ENCODE results near the gene THEM5.

DNA sequence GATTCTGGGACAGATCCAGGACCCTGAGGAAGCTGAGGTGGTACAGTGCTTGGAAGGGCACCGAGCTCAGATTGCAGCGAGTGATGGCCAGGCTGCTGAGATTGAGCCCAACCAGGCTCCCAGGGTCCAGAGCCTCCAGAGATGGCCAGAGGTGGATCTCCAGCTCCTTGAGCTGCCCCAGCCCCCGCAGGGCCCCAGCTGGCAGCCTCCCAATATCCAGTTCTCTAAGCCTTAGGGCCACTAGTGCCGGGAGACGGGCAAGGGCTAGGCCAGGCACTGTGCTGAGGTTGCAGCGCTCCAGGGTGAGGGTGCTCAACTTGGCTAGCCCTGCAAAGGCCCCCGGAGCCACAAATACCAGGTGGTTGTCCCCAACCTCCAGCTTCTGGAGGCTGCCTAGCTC lies 51.7 kb downstream of the THEM5 start:
- no peak for TF ChIP-seq EZH2 (IDR thresholded peaks at IDR 0.05; ENCODE audit: low read length)
- TF ChIP-seq, protein P1, sequence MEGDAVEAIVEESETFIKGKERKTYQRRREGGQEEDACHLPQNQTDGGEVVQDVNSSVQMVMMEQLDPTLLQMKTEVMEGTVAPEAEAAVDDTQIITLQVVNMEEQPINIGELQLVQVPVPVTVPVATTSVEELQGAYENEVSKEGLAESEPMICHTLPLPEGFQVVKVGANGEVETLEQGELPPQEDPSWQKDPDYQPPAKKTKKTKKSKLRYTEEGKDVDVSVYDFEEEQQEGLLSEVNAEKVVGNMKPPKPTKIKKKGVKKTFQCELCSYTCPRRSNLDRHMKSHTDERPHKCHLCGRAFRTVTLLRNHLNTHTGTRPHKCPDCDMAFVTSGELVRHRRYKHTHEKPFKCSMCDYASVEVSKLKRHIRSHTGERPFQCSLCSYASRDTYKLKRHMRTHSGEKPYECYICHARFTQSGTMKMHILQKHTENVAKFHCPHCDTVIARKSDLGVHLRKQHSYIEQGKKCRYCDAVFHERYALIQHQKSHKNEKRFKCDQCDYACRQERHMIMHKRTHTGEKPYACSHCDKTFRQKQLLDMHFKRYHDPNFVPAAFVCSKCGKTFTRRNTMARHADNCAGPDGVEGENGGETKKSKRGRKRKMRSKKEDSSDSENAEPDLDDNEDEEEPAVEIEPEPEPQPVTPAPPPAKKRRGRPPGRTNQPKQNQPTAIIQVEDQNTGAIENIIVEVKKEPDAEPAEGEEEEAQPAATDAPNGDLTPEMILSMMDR (optimal IDR thresholded peaks at IDR 0.05 in 1 of 3, IDR thresholded peaks at IDR 0.05 in 1 of 3, conservative IDR thresholded peaks at IDR 0.05 in 1 of 3; ENCODE audit: extremely low read depth in 1 of 3, insufficient read depth in 2 of 3, low read length in 3 of 3), result no peak
